WTC11 (cell line): ENCODE data around the gene RIPOR2. TPM values are rescaled to one million over a fixed set of nuclear protein-coding genes. Genes with fewer than 3 reads are reported as not detected.

ENCODE experiments used
- ATAC-seq: fragments of 200-7000 bp; cut with Tn5 transposase; 2 replicates; pipeline ENCODE4 v1.10.0; 2021; ENCODE audit warnings: mild to moderate bottlenecking, moderate library complexity
- CTCF ChIA-PET: fragments of 300-600 bp; sonication (Branson Sonifier 250); formaldehyde crosslinking; loops from one replicate; lab custom pipeline; 2021; ENCODE audit warnings: antibody characterized with exemption; lab: Charles Lee
- POLR2A ChIA-PET: fragments of 350-600 bp; sonication (Branson Sonifier 250); formaldehyde crosslinking; loops from one replicate; lab custom pipeline; 2021; ENCODE audit warnings: antibody characterized with exemption; lab: Charles Lee
- DNase-seq: peaks from one replicate; pipeline ENCODE4 v3.0.0; 2021; ENCODE audit warnings: low spot score
- H3K27ac Mint-ChIP-seq: 2 replicates; pipeline ENCODE4 v1.8.0; 2021; ENCODE audit warnings: mixed read lengths
- H3K27me3 Mint-ChIP-seq: 2 replicates; pipeline ENCODE4 v1.8.0; 2021; ENCODE audit warnings: low read depth, mild to moderate bottlenecking, moderate library complexity, mixed read lengths
- H3K36me3 Mint-ChIP-seq: 2 replicates; pipeline ENCODE4 v1.8.0; 2021; ENCODE audit warnings: mixed read lengths
- H3K4me1 Mint-ChIP-seq: 2 replicates; pipeline ENCODE4 v1.8.0; 2022; ENCODE audit warnings: mixed read lengths
- H3K4me3 Mint-ChIP-seq: 2 replicates; pipeline ENCODE4 v1.8.0; 2021; ENCODE audit warnings: mild to moderate bottlenecking, moderate library complexity, mixed read lengths
- H3K9me3 Mint-ChIP-seq: 2 replicates; pipeline ENCODE4 v1.8.0; 2021; ENCODE audit warnings: mixed read lengths
- ARID4B ChIP-seq: sonication (generic); formaldehyde crosslinking; IDR thresholded peaks from 2 replicates; pipeline ENCODE4 v1.8.0; 2023; ENCODE audit warnings: missing genetic modification reagents, mild to moderate bottlenecking, borderline replicate concordance
- ATF2 ChIP-seq: sonication (generic); formaldehyde crosslinking; IDR thresholded peaks from 2 replicates; pipeline ENCODE4 v1.8.1; 2022; ENCODE audit warnings: low read depth, missing genetic modification reagents, borderline replicate concordance
- ATF6 ChIP-seq: sonication (generic); formaldehyde crosslinking; IDR thresholded peaks from 2 replicates; pipeline ENCODE4 v1.8.1; 2023; ENCODE audit warnings: mild to moderate bottlenecking, missing genetic modification reagents
- CREM ChIP-seq: sonication (generic); formaldehyde crosslinking; IDR thresholded peaks from 2 replicates; pipeline ENCODE4 v1.8.1; 2022; ENCODE audit warnings: mild to moderate bottlenecking, missing genetic modification reagents, moderate library complexity
- ELF4 ChIP-seq: sonication (generic); formaldehyde crosslinking; IDR thresholded peaks from 2 replicates; pipeline ENCODE4 v1.8.1; 2022; ENCODE audit warnings: low read depth, mild to moderate bottlenecking, moderate library complexity, missing genetic modification reagents
- FOXP1 ChIP-seq: sonication (generic); formaldehyde crosslinking; IDR thresholded peaks from 2 replicates; pipeline ENCODE4 v1.8.0; 2022; ENCODE audit warnings: missing genetic modification reagents, mild to moderate bottlenecking, moderate library complexity, borderline replicate concordance
- GRHL2 ChIP-seq: fragments of 250-450 bp; sonication (Bioruptor Pico); IDR thresholded peaks from 2 replicates; pipeline ENCODE4 v1.8.0; 2022; ENCODE audit warnings: mild to moderate bottlenecking, moderate library complexity; ENCODE audit not compliant: insufficient replicate concordance, severe bottlenecking
- GTF2I ChIP-seq: fragments of 250-450 bp; sonication (Bioruptor Pico); conservative IDR thresholded peaks from 2 replicates; pipeline ENCODE4 v1.4.0; 2021; ENCODE audit warnings: mild to moderate bottlenecking
- HMGXB4 ChIP-seq: sonication (generic); formaldehyde crosslinking; IDR thresholded peaks from 2 replicates; pipeline ENCODE4 v1.8.1; 2023; ENCODE audit warnings: mild to moderate bottlenecking, moderate library complexity, missing genetic modification reagents
- NFATC4 ChIP-seq: fragments of 250-450 bp; sonication (Bioruptor Pico); IDR thresholded peaks from 2 replicates; pipeline ENCODE4 v1.9.0; 2021; ENCODE audit warnings: mild to moderate bottlenecking
- NFYB ChIP-seq: sonication (generic); formaldehyde crosslinking; conservative IDR thresholded peaks from 2 replicates; pipeline ENCODE4 v1.8.0; 2022; ENCODE audit warnings: low read depth, missing genetic modification reagents
- NR2C2 ChIP-seq: sonication (generic); formaldehyde crosslinking; IDR thresholded peaks from 2 replicates; pipeline ENCODE4 v1.8.0; 2022; ENCODE audit warnings: mild to moderate bottlenecking, missing genetic modification reagents
- RELA ChIP-seq: sonication (generic); formaldehyde crosslinking; IDR thresholded peaks from 2 replicates; pipeline ENCODE4 v1.8.1; 2022; ENCODE audit warnings: missing genetic modification reagents, mild to moderate bottlenecking, borderline replicate concordance
- TEAD4 ChIP-seq: sonication (generic); formaldehyde crosslinking; IDR thresholded peaks from 2 replicates; pipeline ENCODE4 v1.8.0; 2022; ENCODE audit warnings: mild to moderate bottlenecking, missing genetic modification reagents
- ZBTB21 ChIP-seq: sonication (generic); formaldehyde crosslinking; IDR thresholded peaks from 2 replicates; pipeline ENCODE4 v1.8.1; 2023; ENCODE audit warnings: mild to moderate bottlenecking, missing genetic modification reagents, borderline replicate concordance
- ZNF219 ChIP-seq: sonication (generic); formaldehyde crosslinking; IDR thresholded peaks from 2 replicates; pipeline ENCODE4 v1.8.0; 2023; ENCODE audit warnings: missing genetic modification reagents, mild to moderate bottlenecking, borderline replicate concordance
- total RNA-seq: library from RNA; stranded (reverse); gene quantifications from 3 replicates; pipeline ENCODE4 v1.2.3, GENCODE V29; 2021

RIPOR2 gene
- total RNA-seq, 1 experiment from 2014 or later: 13.5 TPM

GRCh38 chr6:24858177-24858653, 77.5 kb downstream of the RIPOR2 start (continued):
- TF ChIP-seq ZBTB21 (CRISPR knock-in tag): no peak
- no peak for TF ChIP-seq TEAD4 (CRISPR knock-in tag)

GRCh38 chr6:24856901-24857670, 78.7 kb downstream of the RIPOR2 start:
- Mint-ChIP-seq H3K4me1 (peaks cover 35% of the 10 kb centered on the region), H3K9me3 (no peaks in the 10 kb centered on the region), H3K4me3 (no peak overlapping the region), H3K27ac (peak overlapping the region; percentile 19; the same call in 1 of the 2 replicates), H3K27me3 (no peaks in the 10 kb centered on the region), H3K36me3 (peaks cover 14% of the 10 kb centered on the region)
- POLR2A ChIA-PET: no interaction called here
- TF ChIP-seq RELA (CRISPR knock-in tag) (no peak), ATF6 (CRISPR knock-in tag) (no peak), FOXP1 (CRISPR knock-in tag) (no peak), NFYB (no peak), GTF2I (CRISPR knock-in tag) (no peak), GRHL2 (no peak), ARID4B (CRISPR knock-in tag) (no peak), ATF2 (no peak), CREM (CRISPR knock-in tag) (no peak), ZNF219 (no peak), ELF4 (CRISPR knock-in tag) (no peak), NFATC4 (CRISPR knock-in tag) (no peak), NR2C2 (CRISPR knock-in tag) (no peak), HMGXB4 (CRISPR knock-in tag) (no peak)
- no peak for DNase-seq
- no peak for ATAC-seq
- CTCF ChIA-PET: interaction anchor here (0.6 to 4.4 kb wide), 15 partner anchors 9 to 305 kb away, joined by 3 to 156 read pairs (median 12); partner anchors contain the start of gene RIPOR2
